ENCODE data around the gene CPN2. TPM values are rescaled to one million over a fixed set of nuclear protein-coding genes. Genes with fewer than 3 reads are reported as not detected.

CPN2 gene
- polyA plus RNA-seq, 1 donor from 2014 or later = not detected

GRCh38 chr3:194333981-194334320 lies 17.2 kb downstream of the CPN2 start:
- H3K27ac ChIP-seq (ENCODE audit: low read length) = no peak overlapping the region
- H3K79me2 ChIP-seq (replicated peaks; ENCODE audit: insufficient read depth, low read length) = no peaks in the 10 kb centered on the region
- no peaks in the 10 kb centered on the region for H3K36me3 ChIP-seq (ENCODE audit: insufficient read depth, low read length)
- no peak overlapping the region for H2AFZ ChIP-seq (ENCODE audit: low read depth, low read length)
- no peak overlapping the region for H3K4me2 ChIP-seq (ENCODE audit: low read length)
- no peak for TF ChIP-seq EP300 (conservative IDR thresholded peaks at IDR 0.05; ENCODE audit: poor library complexity, severe bottlenecking)
- TF ChIP-seq EZH2 (IDR thresholded peaks at IDR 0.05; ENCODE audit: borderline replicate concordance, insufficient read depth, low read length, poor library complexity, severe bottlenecking) = no peak
- TF ChIP-seq MXI1 (conservative IDR thresholded peaks at IDR 0.05; ENCODE audit: poor library complexity, severe bottlenecking) = no peak
- TF ChIP-seq POLR2AphosphoS5 (IDR thresholded peaks at IDR 0.05) = no peak
- no peak for TF ChIP-seq SMC3 (conservative IDR thresholded peaks at IDR 0.05; ENCODE audit: poor library complexity)
- TF ChIP-seq RAD21 (conservative IDR thresholded peaks at IDR 0.05) = no peak
- TF ChIP-seq REST (IDR thresholded peaks at IDR 0.05; ENCODE audit: borderline replicate concordance) = no peak
- no peak for TF ChIP-seq TAF1 (IDR thresholded peaks at IDR 0.05; ENCODE audit: low read depth)
- TF ChIP-seq, protein P1, sequence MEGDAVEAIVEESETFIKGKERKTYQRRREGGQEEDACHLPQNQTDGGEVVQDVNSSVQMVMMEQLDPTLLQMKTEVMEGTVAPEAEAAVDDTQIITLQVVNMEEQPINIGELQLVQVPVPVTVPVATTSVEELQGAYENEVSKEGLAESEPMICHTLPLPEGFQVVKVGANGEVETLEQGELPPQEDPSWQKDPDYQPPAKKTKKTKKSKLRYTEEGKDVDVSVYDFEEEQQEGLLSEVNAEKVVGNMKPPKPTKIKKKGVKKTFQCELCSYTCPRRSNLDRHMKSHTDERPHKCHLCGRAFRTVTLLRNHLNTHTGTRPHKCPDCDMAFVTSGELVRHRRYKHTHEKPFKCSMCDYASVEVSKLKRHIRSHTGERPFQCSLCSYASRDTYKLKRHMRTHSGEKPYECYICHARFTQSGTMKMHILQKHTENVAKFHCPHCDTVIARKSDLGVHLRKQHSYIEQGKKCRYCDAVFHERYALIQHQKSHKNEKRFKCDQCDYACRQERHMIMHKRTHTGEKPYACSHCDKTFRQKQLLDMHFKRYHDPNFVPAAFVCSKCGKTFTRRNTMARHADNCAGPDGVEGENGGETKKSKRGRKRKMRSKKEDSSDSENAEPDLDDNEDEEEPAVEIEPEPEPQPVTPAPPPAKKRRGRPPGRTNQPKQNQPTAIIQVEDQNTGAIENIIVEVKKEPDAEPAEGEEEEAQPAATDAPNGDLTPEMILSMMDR (IDR thresholded peaks at IDR 0.05; ENCODE audit: poor library complexity, severe bottlenecking) = no peak
- no peaks in the 10 kb centered on the region for H3K9me2 ChIP-seq (ENCODE audit: insufficient read depth, low read length)
- peak overlapping the region; percentile 66 for H3K4me3 ChIP-seq (ENCODE audit: low read length)
- H3K9ac ChIP-seq (ENCODE audit: low read length) = no peak overlapping the region
- H3F3A ChIP-seq (ENCODE audit: insufficient read depth, low read length, poor library complexity, severe bottlenecking) = no peaks in the 10 kb centered on the region
- no peaks in the 10 kb centered on the region for H3K9me3 ChIP-seq (ENCODE audit: low read length)
- peaks cover 25% of the 10 kb centered on the region for H3K27me3 ChIP-seq (ENCODE audit: insufficient read depth, low read depth, low read length)
- H4K20me1 ChIP-seq (ENCODE audit: insufficient read depth) = no peaks in the 10 kb centered on the region

- Histone ChIP-seq H3F3A (ENCODE audit: insufficient read depth, low read length, poor library complexity, severe bottlenecking) (no peaks in the 10 kb centered on the region), H3K4me2 (ENCODE audit: low read length) (no peak overlapping the region), H3K9me3 (ENCODE audit: low read length) (no peaks in the 10 kb centered on the region), H3K36me3 (ENCODE audit: insufficient read depth, low read length) (no peaks in the 10 kb centered on the region), H3K27ac (ENCODE audit: low read length) (no peak overlapping the region), H2AFZ (ENCODE audit: low read depth, low read length) (no peak overlapping the region), H3K9me2 (ENCODE audit: insufficient read depth, low read length) (no peaks in the 10 kb centered on the region), H3K79me2 (replicated peaks; ENCODE audit: insufficient read depth, low read length) (no peaks in the 10 kb centered on the region), H3K27me3 (ENCODE audit: insufficient read depth, low read depth, low read length) (peaks cover 25% of the 10 kb centered on the region), H4K20me1 (ENCODE audit: insufficient read depth) (no peaks in the 10 kb centered on the region), H3K9ac (ENCODE audit: low read length) (no peak overlapping the region), H3K4me3 (ENCODE audit: low read length) (peak overlapping the region; percentile 66)
- peak; percentile 99 for TF ChIP-seq SMC3 (conservative IDR thresholded peaks at IDR 0.05; ENCODE audit: poor library complexity)
- peak; percentile 46 for TF ChIP-seq MXI1 (conservative IDR thresholded peaks at IDR 0.05; ENCODE audit: poor library complexity, severe bottlenecking)
- TF ChIP-seq, protein P1 (IDR thresholded peaks at IDR 0.05; ENCODE audit: poor library complexity, severe bottlenecking) = peak; percentile 99
- no peak for TF ChIP-seq TAF1 (IDR thresholded peaks at IDR 0.05; ENCODE audit: low read depth)
- TF ChIP-seq POLR2AphosphoS5 (IDR thresholded peaks at IDR 0.05) = no peak
- TF ChIP-seq EZH2 (IDR thresholded peaks at IDR 0.05; ENCODE audit: borderline replicate concordance, insufficient read depth, low read length, poor library complexity, severe bottlenecking) = no peak
- peak; percentile 100 for TF ChIP-seq RAD21 (conservative IDR thresholded peaks at IDR 0.05)
- TF ChIP-seq REST (IDR thresholded peaks at IDR 0.05; ENCODE audit: borderline replicate concordance) = no peak
- TF ChIP-seq EP300 (conservative IDR thresholded peaks at IDR 0.05; ENCODE audit: poor library complexity, severe bottlenecking) = peak; percentile 15
Measured at GRCh38 chr3:194333212-194333980, 17.7 kb downstream of the CPN2 start.
